H1 (cell line): ENCODE measurements around the gene GCLM. TPM values are rescaled to one million over a fixed set of nuclear protein-coding genes. Genes with fewer than 3 reads are reported as not detected.
"Not testable (repeated sequence)": the region's sequence is repeated elsewhere in the genome, so short reads cannot be mapped to it uniquely, and the experiment has no call there.

Experiments used
- CTCF ChIA-PET: fragments of 300-600 bp; sonication (Branson Sonifier 250); formaldehyde crosslinking; loops from one replicate; lab custom pipeline; 2021; ENCODE audit not compliant: partially characterized antibody; lab: Charles Lee
- POLR2A ChIA-PET: fragments of 300-600 bp; sonication (Branson Sonifier 250); formaldehyde crosslinking; loops from one replicate; lab custom pipeline; 2021; ENCODE audit warnings: inconsistent platforms; ENCODE audit not compliant: partially characterized antibody; lab: Charles Lee
- DNase-seq, 2 experiments: peaks; one replicate each; pipeline versions ENCODE4 v3.0.0 to v3.0.0-alpha.2; 2010 to 2022; ENCODE audit warnings: low spot score in 2 of 2, low read depth in 1 of 2, mixed read lengths in 1 of 2
- FAIRE-seq: peaks from 2 replicates; lab custom pipeline; 2011; peaks lifted over from hg19 to GRCh38; lab: Jason Lieb, UNC
- H2AFZ ChIP-seq: 2 replicates; pipeline ENCODE4 v1.8.1; 2012; ENCODE audit warnings: low read length, inconsistent platforms
- H2AK5ac ChIP-seq: 2 replicates; pipeline ENCODE4 v1.6.1; 2013; ENCODE audit warnings: low read depth, low read length
- H2BK120ac ChIP-seq: replicated peaks from 2 replicates; pipeline ENCODE3; 2013; ENCODE audit warnings: low read depth, low read length, inconsistent platforms
- H2BK12ac ChIP-seq: 2 replicates; pipeline ENCODE4 v1.6.1; 2013; ENCODE audit warnings: low read depth, low read length
- H2BK15ac ChIP-seq: 2 replicates; pipeline ENCODE4 v1.6.1; 2013; ENCODE audit warnings: low read length
- H2BK20ac ChIP-seq: 2 replicates; pipeline ENCODE4 v1.6.1; 2013; ENCODE audit warnings: low read length
- H2BK5ac ChIP-seq: 2 replicates; pipeline ENCODE4 v1.6.1; 2013; ENCODE audit warnings: low read depth, low read length
- H3K14ac ChIP-seq: 2 replicates; pipeline ENCODE4 v1.6.1; 2013; ENCODE audit warnings: inconsistent platforms; ENCODE audit not compliant: insufficient read length
- H3K18ac ChIP-seq: 2 replicates; pipeline ENCODE4 v1.6.1; 2013; ENCODE audit warnings: low read length; ENCODE audit errors: extremely low read depth
- H3K23ac ChIP-seq: 2 replicates; pipeline ENCODE4 v1.6.1; 2013; ENCODE audit warnings: inconsistent platforms; ENCODE audit not compliant: insufficient read length
- H3K23me2 ChIP-seq: 2 replicates; pipeline ENCODE4 v1.6.1; 2013; ENCODE audit warnings: low read depth, low read length
- H3K27ac ChIP-seq: 2 replicates; pipeline ENCODE4 v1.6.1; 2011; ENCODE audit warnings: low read depth, low read length, inconsistent platforms
- H3K27me3 ChIP-seq, 4 experiments: replicated peaks in 1 of 4; 1 replicate in 1 of 4; 2 replicates in 3 of 4; pipeline versions ENCODE4 v1.6.1 to v1.8.1; 2011 to 2013; ENCODE audit warnings: low read length in 3 of 4, mild to moderate bottlenecking in 3 of 4, inconsistent platforms in 2 of 4, mixed read lengths in 2 of 4, moderate library complexity in 1 of 4; ENCODE audit not compliant: control insufficient read depth in 3 of 4, insufficient read depth in 3 of 4; ENCODE audit errors: extremely low read depth in 1 of 4
- H3K36me3 ChIP-seq, 4 experiments: 2 replicates each; pipeline versions ENCODE4 v1.6.1 to v1.8.1; 2011 to 2013; ENCODE audit warnings: mild to moderate bottlenecking in 4 of 4, low read length in 3 of 4, moderate library complexity in 2 of 4, control low read depth in 1 of 4, inconsistent platforms in 1 of 4; ENCODE audit not compliant: insufficient read depth in 4 of 4, control insufficient read depth in 2 of 4
- H3K4ac ChIP-seq: replicated peaks from 2 replicates; pipeline ENCODE3; 2013; ENCODE audit warnings: low read length, low read depth, mixed read lengths, inconsistent platforms; ENCODE audit not compliant: insufficient read length
- H3K4me1 ChIP-seq, 4 experiments: replicated peaks in 1 of 4; 1 replicate in 1 of 4; 2 replicates in 3 of 4; pipeline versions ENCODE4 v1.6.1 to v1.8.1; 2011 to 2013; ENCODE audit warnings: low read length in 3 of 4, inconsistent platforms in 2 of 4, mixed read lengths in 1 of 4; ENCODE audit not compliant: insufficient read depth in 4 of 4, control insufficient read depth in 3 of 4
- H3K4me2 ChIP-seq, 2 experiments: 2 replicates each; pipeline versions ENCODE4 v1.6.1 to v1.8.1; 2011 to 2013; ENCODE audit warnings: low read depth in 2 of 2, low read length in 2 of 2, control low read depth in 1 of 2, inconsistent platforms in 1 of 2, mild to moderate bottlenecking in 1 of 2; ENCODE audit not compliant: insufficient read depth in 1 of 2
- H3K4me3 ChIP-seq, 4 experiments: fragments of 200-600, 300-600 bp in 1 of 4; sonication (generic), shearing (Covaris generic), sonication (Bioruptor Twin) in 1 of 4; 2 replicates each; pipeline versions ENCODE4 v1.5.1 to v1.8.1; 2011 to 2016; ENCODE audit warnings: low read length in 4 of 4, low read depth in 3 of 4, control low read depth in 2 of 4, inconsistent platforms in 2 of 4, mild to moderate bottlenecking in 2 of 4, mixed read lengths in 1 of 4, moderate library complexity in 1 of 4; ENCODE audit not compliant: insufficient read depth in 2 of 4; ENCODE audit errors: extremely low read depth in 1 of 4
- H3K56ac ChIP-seq: replicated peaks from 2 replicates; pipeline ENCODE3; 2013; ENCODE audit warnings: low read depth, mild to moderate bottlenecking, mixed read lengths, low read length, inconsistent platforms; ENCODE audit not compliant: insufficient read length
- H3K79me1 ChIP-seq: 2 replicates; pipeline ENCODE4 v1.6.1; 2013; ENCODE audit warnings: low read depth, low read length, control low read depth
- H3K79me2 ChIP-seq, 2 experiments: 2 replicates each; pipeline versions ENCODE4 v1.6.1 to v1.8.1; 2012 to 2013; ENCODE audit warnings: low read length in 2 of 2, mild to moderate bottlenecking in 2 of 2, inconsistent platforms in 1 of 2; ENCODE audit not compliant: insufficient read depth in 2 of 2, control insufficient read depth in 1 of 2
- H3K9ac ChIP-seq, 4 experiments: replicated peaks in 1 of 4; 1 replicate in 1 of 4; 2 replicates in 3 of 4; pipeline versions ENCODE4 v1.6.1 to v1.8.1; 2011 to 2013; ENCODE audit warnings: low read depth in 3 of 4, low read length in 3 of 4, control low read depth in 2 of 4, mild to moderate bottlenecking in 2 of 4, moderate library complexity in 2 of 4, inconsistent platforms in 1 of 4; ENCODE audit errors: extremely low read depth in 1 of 4
- H3K9me3 ChIP-seq, 2 experiments: 2 replicates each; pipeline versions ENCODE4 v1.6.1 to v1.8.1; 2012 to 2013; ENCODE audit warnings: mild to moderate bottlenecking in 2 of 2, moderate library complexity in 2 of 2, control low read depth in 1 of 2, inconsistent platforms in 1 of 2, low read depth in 1 of 2, low read length in 1 of 2, mixed read lengths in 1 of 2; ENCODE audit not compliant: insufficient read depth in 2 of 2
- H4K20me1 ChIP-seq, 2 experiments: replicated peaks in 1 of 2; 2 replicates each; pipeline versions ENCODE3 to v1.8.1; 2011 to 2013; ENCODE audit warnings: inconsistent platforms in 2 of 2, low read length in 2 of 2, mild to moderate bottlenecking in 1 of 2; ENCODE audit not compliant: insufficient read depth in 2 of 2, control insufficient read depth in 1 of 2
- H4K5ac ChIP-seq: 2 replicates; pipeline ENCODE4 v1.6.1; 2013; ENCODE audit warnings: low read length, low read depth, mixed read lengths, inconsistent platforms; ENCODE audit not compliant: insufficient read length
- H4K8ac ChIP-seq: 2 replicates; pipeline ENCODE4 v1.8.0; 2013; ENCODE audit warnings: mild to moderate bottlenecking, moderate library complexity, low read length, inconsistent platforms; ENCODE audit not compliant: insufficient read depth; ENCODE audit errors: extremely low read depth
- H4K91ac ChIP-seq: replicated peaks from 2 replicates; pipeline ENCODE3; 2013; ENCODE audit warnings: low read length, mixed read lengths, inconsistent platforms; ENCODE audit not compliant: insufficient read length
- WGBS, 2 experiments: shearing (Covaris generic) in 1 of 2; methylation state at CpG; one replicate each; pipeline versions ENCODE4 v1.1.6 to v1.1.7; 2013 to 2015; ENCODE audit warnings: low lambda C conversion rate in 2 of 2, mixed read lengths in 2 of 2, inconsistent platforms in 1 of 2, low coverage in 1 of 2, missing lambda C conversion rate in 1 of 2; ENCODE audit not compliant: insufficient replicate concordance in 2 of 2, insufficient coverage in 1 of 2, insufficient read length in 1 of 2; ENCODE audit errors: extremely low coverage in 1 of 2, missing lambda C conversion rate in 1 of 2; 5-methylcytosine and 5-hydroxymethylcytosine counted together
- polyA plus RNA-seq, 7 experiments: library from polyadenylated mRNA; depleted of rRNA in 3 of 7; stranded (reverse) in 5 of 7; unstranded in 2 of 7; fragments of >200 nt in 5 of 7; fragments of 200-250 nt in 2 of 7; gene quantifications; 1 replicate in 5 of 7; 2 replicates in 1 of 7; 4 replicates in 1 of 7; pipeline versions ENCODE4 v1.2.1 to v1.2.3, GENCODE V29; 2011 to 2013; ENCODE audit warnings: missing spikeins in 2 of 7, mixed read lengths in 2 of 7
- total RNA-seq: library from RNA; stranded (reverse); fragmentation: NEBNext Ultra II Directional; extraction: Animal tissue kit (Norgen Biotek cat#: 25700); gene quantifications from 2 replicates; pipeline ENCODE4 v1.2.1, GENCODE V29; 2021

Gene GCLM
- total and polyA plus RNA-seq, 2 of the 8 experiments (the other 6 are each of a cell fraction or from before 2014, with no cell fraction given), result 3.1 to 12.8 TPM

- H3K9me3 ChIP-seq, H3K56ac ChIP-seq, H4K8ac ChIP-seq, H2AK5ac ChIP-seq, H3K36me3 ChIP-seq, H3K23ac ChIP-seq, H2BK120ac ChIP-seq, H2BK12ac ChIP-seq, H3K27me3 ChIP-seq, DNase-seq, H3K4ac ChIP-seq, H3K79me1 ChIP-seq, H3K27ac ChIP-seq, H3K14ac ChIP-seq, H4K91ac ChIP-seq, H4K5ac ChIP-seq, H2BK20ac ChIP-seq, H3K9ac ChIP-seq, H2BK15ac ChIP-seq, H3K4me2 ChIP-seq, H3K79me2 ChIP-seq, H4K20me1 ChIP-seq, CTCF ChIA-PET, H3K4me3 ChIP-seq, FAIRE-seq, H3K4me1 ChIP-seq, H2BK5ac ChIP-seq, H3K23me2 ChIP-seq, H3K18ac ChIP-seq, POLR2A ChIA-PET, H2AFZ ChIP-seq: not testable (repeated sequence)
- 71% methylated on average over 3 of the region's 3 CpGs; no CpG with 5 or more reads in 1 of the 2 experiments for WGBS, 2 experiments
Measured at GRCh38 chr1:93857653-93858052, 51.6 kb downstream of the GCLM start.

DNA sequence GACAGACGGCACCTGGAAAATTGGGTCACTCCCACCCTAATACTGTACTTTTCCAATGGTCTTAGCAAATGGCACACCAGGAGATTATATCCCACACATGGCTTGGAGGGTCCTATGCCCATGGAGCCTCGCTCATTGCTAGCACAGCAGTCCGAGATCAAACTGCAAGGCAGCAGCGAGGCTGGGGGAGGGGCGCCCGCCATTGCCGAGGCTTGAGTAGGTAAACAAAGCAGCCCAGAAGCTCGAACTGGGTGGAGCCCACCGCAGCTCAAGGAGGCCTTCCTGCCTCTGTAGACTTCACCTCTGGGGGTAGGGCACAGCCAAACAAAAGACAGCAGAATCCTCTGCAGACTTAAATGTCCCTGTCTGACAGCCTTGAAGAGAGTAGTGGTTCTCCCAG, 53.2 kb downstream of the GCLM start:
- H3K23ac ChIP-seq, H3K9ac ChIP-seq, H3K4me2 ChIP-seq, H3K18ac ChIP-seq, H2BK12ac ChIP-seq, H3K36me3 ChIP-seq, H3K4ac ChIP-seq, H3K27ac ChIP-seq, H4K8ac ChIP-seq, H4K20me1 ChIP-seq, H3K23me2 ChIP-seq, H2AK5ac ChIP-seq, H3K79me2 ChIP-seq, DNase-seq, H3K79me1 ChIP-seq, H3K27me3 ChIP-seq, H2BK120ac ChIP-seq, FAIRE-seq, H3K4me3 ChIP-seq, H3K14ac ChIP-seq, H3K4me1 ChIP-seq, H2BK20ac ChIP-seq, H4K5ac ChIP-seq, H3K56ac ChIP-seq, H2BK15ac ChIP-seq, H4K91ac ChIP-seq, H3K9me3 ChIP-seq, H2AFZ ChIP-seq, H2BK5ac ChIP-seq: not testable (repeated sequence)
- WGBS, 2 experiments, result 94% methylated on average over 8 of the region's 9 CpGs; no CpG with 5 or more reads in 1 of the 2 experiments
- ChIA-PET CTCF (interaction anchor here (0.6 to 1.5 kb wide), 2 partner anchors 27 to 227 kb away, joined by 3 to 4 read pairs; no protein-coding TSS in a partner anchor), POLR2A (interaction anchor here (1.0 kb wide), 1 partner anchor 41 kb away, joined by 3 read pairs; no protein-coding TSS in a partner anchor)
